ENCODE data around the gene SLC17A2.

The SLC17A2 gene

DNA sequence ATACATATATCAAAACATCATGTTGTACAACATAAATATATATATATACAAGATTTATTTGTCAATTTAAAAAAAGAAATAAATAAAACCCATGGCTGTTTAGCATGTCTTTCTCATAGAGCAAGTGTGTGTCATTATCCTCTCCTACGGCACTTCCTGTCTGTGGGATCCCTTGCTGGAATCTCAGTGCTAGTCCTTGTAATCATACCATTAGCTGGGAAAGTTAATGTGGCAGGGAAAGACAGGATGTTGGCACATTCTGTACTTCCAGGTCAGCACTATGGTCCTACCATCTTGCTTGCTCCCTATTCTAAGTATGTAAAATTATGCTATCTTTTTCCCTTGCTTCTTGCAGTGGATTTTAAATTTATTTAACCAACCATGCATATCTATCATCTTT, 47.0 kb downstream of the SLC17A2 start:
- peak; percentile 15 for DNase-seq (ENCODE audit: low read depth)

DNA sequence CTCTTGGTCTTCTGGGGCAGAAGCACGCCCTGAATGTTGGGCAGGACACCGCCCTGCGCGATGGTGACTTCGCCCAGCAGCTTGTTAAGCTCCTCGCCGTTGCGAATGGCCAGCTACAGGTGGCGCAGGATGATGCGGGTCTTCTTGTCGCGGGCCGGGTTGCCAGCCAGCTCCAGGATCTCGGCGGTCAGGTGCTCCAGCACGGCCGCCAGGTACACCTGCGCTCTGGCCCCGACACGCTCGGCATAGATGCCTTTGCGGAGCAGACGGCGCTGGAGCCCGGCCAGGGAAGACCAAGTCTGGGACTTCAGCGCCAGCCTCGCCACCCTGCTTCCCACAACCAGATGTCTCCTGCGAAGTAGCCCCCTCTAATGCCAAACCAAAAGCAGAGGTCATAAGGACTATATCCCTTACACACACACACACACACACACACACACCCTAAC, 48.4 kb downstream of the SLC17A2 start:
- DNase-seq (ENCODE audit: low read depth): no peak

DNA sequence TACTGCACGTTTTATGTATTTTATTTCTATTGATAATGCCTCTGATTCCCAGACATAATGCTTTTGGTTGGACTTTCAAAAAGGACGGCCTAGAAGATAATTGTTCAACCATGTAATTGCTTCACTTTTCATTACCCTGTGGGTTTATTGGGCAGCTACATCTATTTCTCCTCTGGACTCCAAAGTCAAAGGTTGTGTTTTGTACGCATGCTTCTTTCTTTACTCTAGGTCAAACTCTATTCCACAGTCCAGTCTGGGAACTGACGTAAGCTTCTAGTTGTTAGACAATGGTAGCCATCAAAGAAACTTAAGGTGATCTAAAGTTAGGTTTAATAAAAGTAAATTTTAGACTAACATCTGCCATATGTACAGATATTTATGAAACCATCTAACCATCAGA, 49.9 kb downstream of the SLC17A2 start:
- no peak for DNase-seq (ENCODE audit: low read depth)

DNA sequence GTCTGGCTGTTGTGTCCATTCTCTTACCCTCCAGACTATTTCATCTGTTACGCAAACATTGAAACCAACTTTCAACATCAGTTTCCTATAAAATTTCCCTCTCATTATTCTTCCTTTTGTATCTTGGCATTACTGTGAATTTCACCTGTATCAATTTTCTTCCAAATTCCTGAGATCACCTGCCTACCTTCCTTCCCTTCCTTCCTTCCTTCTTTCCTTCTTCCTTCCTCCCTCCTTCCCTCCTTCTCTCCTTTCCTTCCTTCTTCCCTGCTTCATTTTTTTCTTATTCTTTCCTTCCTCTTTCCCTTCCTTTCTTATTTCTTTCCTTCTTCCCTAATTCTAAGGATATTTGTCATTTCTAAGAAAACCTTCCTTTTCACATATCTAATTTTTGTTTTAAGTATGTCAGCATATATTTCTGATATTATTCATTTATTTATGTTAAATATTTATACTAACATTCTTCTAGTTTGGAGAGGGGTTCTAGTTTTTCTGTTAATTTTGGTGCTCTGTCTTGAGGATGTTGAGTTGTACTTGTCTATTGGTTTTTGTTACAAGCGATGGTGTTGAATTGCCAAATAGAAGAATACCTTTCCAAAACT, 51.7 kb downstream of the SLC17A2 start:
- DNase-seq (ENCODE audit: low read depth): no peak

DNA sequence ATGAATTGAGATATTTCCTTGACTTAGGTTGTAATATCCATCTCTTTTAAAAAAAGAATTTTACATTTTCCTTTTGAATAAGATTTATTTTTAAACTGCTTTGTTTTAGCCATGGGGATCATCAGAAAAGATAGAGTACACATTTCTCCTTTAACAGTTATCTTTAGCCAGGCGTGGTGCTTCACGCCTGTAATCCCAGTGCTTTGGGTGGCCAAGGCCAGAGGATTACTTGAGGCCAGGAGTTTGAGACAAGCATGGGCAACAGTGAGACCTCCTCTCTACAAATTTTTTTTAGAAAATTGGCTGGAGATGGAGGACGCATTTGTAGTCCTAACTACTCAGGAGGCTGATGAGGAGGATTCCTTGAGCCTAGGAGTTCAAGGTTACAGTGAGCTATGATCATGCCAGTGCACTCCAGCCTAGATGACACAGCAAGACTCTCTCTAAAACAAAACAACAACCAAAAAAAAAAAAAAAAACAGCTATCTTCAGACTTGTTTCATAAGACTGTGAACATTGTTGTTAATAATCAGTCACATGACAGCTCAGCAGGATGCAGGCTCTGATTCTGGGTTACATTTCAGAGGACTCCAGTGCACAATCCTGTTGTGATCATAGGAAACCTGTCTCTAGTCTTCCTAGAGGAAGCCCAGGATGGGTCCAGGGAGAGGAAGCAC, 54.4 kb downstream of the SLC17A2 start:
- DNase-seq (ENCODE audit: low read depth): no peak

DNA sequence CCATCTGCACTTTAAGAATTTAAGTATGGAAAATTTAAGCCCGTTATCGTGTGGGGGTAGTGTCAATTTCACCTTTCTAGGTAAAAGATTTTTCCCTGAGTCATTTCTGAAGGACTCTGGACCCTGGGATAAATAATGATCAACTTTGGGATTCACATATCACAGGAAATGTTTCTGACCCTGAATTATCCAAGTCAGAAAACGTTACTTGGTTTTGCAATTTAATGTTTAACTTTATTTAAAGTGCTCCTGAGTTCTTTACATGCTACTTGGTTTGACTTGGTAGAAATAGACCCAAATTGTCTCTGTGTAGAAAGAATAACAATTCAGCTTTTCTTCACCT, 55.0 kb downstream of the SLC17A2 start:
- DNase-seq (ENCODE audit: low read depth): no peak

DNA sequence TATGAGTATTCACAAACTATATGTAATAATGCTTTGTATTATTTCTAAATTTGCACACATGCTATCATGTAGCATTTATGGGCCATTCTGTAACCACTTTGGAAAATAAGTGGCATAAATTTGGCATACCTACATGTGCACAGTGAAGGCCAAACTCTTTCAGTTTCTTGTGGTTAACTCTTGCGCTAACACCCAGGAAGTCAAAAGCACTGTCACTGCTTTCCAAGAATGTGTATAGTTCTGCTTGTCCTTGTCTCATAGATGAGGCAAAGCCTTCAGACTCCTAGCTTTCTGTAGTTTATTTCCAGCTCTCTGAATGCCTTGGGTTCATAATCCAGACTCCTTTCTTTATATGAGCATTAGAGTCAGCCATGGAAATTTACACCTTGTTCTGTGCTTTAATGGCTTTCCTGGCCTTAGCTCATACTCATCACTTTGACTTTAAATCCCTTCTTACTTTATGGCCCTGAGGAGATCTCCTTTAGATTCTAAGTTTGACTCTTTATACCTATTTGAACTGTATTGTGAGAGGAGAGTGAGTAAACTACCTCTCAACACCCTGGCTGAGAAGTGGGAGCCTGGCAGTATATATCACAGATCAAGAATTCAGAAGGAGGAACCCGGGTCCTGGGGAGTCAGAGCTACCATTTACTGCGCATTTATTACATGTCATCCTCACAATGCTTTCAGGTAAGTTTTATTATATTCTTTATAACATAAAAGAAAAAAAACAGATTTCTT, 55.5 kb downstream of the SLC17A2 start:
- no peak for DNase-seq (ENCODE audit: low read depth)

DNA sequence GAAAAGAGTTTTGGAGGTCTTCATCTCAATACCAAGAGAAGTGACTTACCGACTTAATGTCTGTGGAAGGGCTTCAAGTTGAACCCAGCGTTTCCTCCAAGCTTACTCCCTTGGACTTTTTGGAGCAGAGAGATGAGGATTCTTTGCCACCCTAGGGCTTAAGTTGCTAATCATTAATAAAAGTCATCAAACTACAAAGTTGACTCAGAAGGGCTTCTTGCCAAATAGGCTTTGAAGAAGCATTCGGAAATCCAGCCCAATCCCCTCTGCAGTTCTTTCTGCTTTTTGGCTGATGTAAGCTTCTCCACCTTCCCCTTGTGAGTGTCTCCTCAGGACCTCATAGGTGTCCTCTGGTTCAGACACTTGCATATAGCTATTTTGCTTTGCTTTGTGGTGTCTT, 56.4 kb downstream of the SLC17A2 start, which contains the start of gene SLC17A3:
Gene SLC17A3, minus strand, starts transcription at position 126 of the 400 bp plus-strand sequence. CDS start 5,856 bp downstream, outside the sequence.
- no peak for DNase-seq (ENCODE audit: low read depth)

DNA sequence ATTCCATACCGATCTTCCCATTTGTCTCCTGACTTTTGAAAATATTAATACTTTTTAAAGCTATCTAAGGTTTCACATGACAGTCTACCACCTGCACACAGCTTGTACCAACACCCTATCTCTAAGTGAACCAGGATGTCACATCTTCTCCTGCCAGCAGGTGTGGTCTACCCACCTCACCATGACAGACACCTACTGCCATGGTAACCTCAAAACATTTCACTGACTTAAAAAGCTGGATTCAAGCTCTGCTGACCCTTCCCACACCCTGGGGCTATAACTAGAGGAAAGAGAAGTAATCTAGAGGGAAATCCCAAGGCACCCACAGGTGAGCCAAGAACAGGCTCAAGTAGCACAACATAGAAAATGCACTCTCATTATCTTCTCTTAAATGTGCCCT, 57.7 kb downstream of the SLC17A2 start:
- no peak for DNase-seq (ENCODE audit: low read depth)

DNA sequence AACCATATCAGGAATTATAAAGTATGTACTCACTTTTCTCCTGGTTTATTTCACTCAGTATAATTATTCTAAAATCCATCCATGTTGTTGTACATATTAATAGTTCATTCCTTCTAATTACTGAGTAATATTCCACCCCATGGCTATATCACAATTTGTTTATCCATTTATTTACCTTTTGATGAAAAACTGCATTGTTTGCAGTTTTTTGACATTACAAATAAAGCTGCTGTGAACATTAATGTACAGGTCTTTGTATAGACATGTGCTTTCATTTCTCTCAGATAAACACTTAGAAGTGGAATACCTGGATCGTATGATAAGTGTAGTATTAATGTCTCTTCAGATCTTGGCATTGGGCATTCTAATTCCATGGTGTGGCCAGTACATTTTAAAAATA, 60.7 kb downstream of the SLC17A2 start:
- DNase-seq (ENCODE audit: low read depth): no peak

DNA sequence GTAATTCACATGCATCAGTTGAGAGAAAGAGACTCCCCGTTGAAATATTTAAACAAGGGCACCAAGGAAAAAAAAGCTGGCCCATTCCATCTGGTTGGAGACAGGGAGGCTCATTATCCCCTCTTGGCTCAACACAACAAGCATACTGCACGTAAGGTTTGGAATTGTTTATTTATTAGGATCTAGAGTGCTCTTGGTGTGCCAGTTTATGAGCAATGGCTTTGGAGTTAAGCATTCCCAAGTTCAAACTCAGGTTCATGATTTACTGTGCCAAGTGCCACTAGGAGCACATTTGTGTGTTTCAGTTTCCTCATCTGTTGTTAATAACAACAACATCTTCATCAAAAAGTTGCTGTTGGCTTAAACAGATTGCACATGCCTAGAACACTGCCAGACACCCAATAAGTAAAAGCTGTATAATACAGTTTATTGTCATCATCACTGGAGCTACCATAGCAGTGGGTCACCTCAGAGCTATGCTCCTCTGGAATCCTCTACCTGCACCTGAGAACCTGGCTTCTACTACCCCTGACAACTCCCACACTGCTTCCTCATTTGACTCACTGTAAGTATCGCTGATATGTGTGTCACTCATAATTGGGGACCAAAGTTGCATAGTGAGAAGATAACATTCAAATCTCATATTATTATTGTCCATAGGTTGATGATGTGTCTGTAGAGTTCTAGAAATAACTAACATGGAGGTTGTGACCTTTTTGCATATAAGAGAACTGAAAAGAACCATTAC, 61.9 kb downstream of the SLC17A2 start:
- no peak for DNase-seq (ENCODE audit: low read depth)

DNA sequence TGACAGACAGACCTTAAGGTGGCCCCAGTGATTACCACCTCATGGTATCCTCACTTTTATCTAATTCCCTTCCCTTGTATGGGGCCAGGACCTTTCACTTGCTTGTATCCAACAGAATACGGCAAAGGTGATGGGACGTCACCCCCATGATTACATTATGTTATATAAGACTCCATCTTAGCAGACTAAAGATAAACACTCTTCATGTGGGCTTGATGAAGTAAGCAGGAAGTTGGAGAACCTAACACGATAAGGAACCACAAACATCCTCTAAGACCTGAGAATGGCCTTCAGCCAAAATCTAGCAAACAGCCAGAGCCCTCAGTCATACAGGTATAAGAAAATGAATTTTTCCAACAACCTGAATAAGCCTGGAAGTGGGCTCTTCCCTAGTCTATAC, 64.5 kb downstream of the SLC17A2 start:
- no peak for DNase-seq (ENCODE audit: low read depth)

DNA sequence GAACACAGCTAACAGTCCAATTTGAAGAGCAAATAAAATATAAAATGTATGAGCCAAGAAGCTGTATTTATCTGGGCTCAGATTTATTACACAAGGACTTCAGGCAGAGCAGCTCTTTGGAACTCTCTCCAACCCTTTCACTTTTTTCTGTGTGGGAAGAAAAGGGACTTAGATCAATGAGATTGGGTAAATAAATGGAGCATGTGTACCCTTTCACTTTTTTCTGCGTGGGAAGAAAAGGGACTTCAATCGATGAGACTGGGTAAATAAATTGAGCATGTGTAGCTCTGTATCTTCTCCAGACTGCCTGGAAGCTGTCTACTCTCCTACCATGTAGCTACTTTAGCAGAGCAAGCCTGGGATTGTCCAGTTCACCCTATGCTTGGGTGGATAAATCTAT, 67.1 kb downstream of the SLC17A2 start:
- DNase-seq (ENCODE audit: low read depth): no peak

Measured in iris pigment epithelial cell (primary cell).